Daoy (cell line): ENCODE results near the gene DOK6. TPM values are rescaled to one million over a fixed set of nuclear protein-coding genes. Genes with fewer than 3 reads are reported as not detected.

Source experiments
- DNase-seq: peaks from one replicate; pipeline ENCODE4 v3.0.0-alpha.2; 2015; ENCODE audit warnings: low read depth
- total RNA-seq: library from RNA; depleted of rRNA; stranded (reverse); fragments of >200 nt; shearing (Covaris generic); gene quantifications from 2 replicates; pipeline ENCODE4 v1.2.3, GENCODE V29; 2014

Gene DOK6
- total RNA-seq, 1 experiment from 2014 or later, result 0.06 TPM

GRCh38 chr18:69752737-69753380, 352.2 kb downstream of the DOK6 start:
- no peak for DNase-seq

GRCh38 chr18:69754108-69754507, 353.4 kb downstream of the DOK6 start:
- DNase-seq, result no peak

- DNase-seq, result no peak
Observed at GRCh38 chr18:69755041-69755440, 354.4 kb downstream of the DOK6 start.

GRCh38 chr18:69755856-69756496, 355.3 kb downstream of the DOK6 start:
- DNase-seq, result no peak

GRCh38 chr18:69757733-69758132, 357.0 kb downstream of the DOK6 start:
- DNase-seq, result peak; percentile 2

- DNase-seq, result no peak
Observed at GRCh38 chr18:69758458-69758857, 357.8 kb downstream of the DOK6 start.

- no peak for DNase-seq
Observed at GRCh38 chr18:69759046-69759445, 358.4 kb downstream of the DOK6 start.

GRCh38 chr18:69763002-69763401, 362.3 kb downstream of the DOK6 start:
- DNase-seq, result no peak

GRCh38 chr18:69763821-69764220, 363.1 kb downstream of the DOK6 start:
- no peak for DNase-seq

GRCh38 chr18:69770238-69770637, 369.6 kb downstream of the DOK6 start:
- DNase-seq, result no peak

- DNase-seq, result no peak
Observed at GRCh38 chr18:69774831-69775230, 374.1 kb downstream of the DOK6 start.

- no peak for DNase-seq
Observed at GRCh38 chr18:69777248-69777647, 376.6 kb downstream of the DOK6 start.

- no peak for DNase-seq
Observed at GRCh38 chr18:69778680-69779079, 378.0 kb downstream of the DOK6 start.

GRCh38 chr18:69780851-69781250, 380.2 kb downstream of the DOK6 start:
- no peak for DNase-seq

GRCh38 chr18:69784815-69785214, 384.1 kb downstream of the DOK6 start:
- DNase-seq, result no peak

- DNase-seq, result no peak
Observed at GRCh38 chr18:69785466-69785865, 384.8 kb downstream of the DOK6 start.

GRCh38 chr18:69786427-69786826, 385.7 kb downstream of the DOK6 start:
- DNase-seq, result no peak

- peak; percentile 10 for DNase-seq
Observed at GRCh38 chr18:69787825-69788547, 387.3 kb downstream of the DOK6 start.

GRCh38 chr18:69789794-69790193, 389.1 kb downstream of the DOK6 start:
- DNase-seq, result no peak

- no peak for DNase-seq
Observed at GRCh38 chr18:69790649-69791048, 390.0 kb downstream of the DOK6 start.

- DNase-seq, result no peak
Observed at GRCh38 chr18:69795791-69796190, 395.1 kb downstream of the DOK6 start.

GRCh38 chr18:69804776-69805501, 404.3 kb downstream of the DOK6 start:
- DNase-seq, result no peak
